ENCODE data around the gene PCDHGA4. TPM values are rescaled to one million over a fixed set of nuclear protein-coding genes. Genes with fewer than 3 reads are reported as not detected.
"Not testable (repeated sequence)": the region's sequence is repeated elsewhere in the genome, so short reads cannot be mapped to it uniquely, and the experiment has no call there.

PCDHGA4 gene
- total RNA-seq, 1 experiment from 2014 or later: 0.07 TPM

GRCh38 chr5:141388661-141389060 is 33.8 kb downstream of the PCDHGA4 start:
- CTCF ChIA-PET: no interaction called here
- no TSS peak for BruUV-seq (replicated peaks)
- Mint-ChIP-seq H3K27ac (ENCODE audit: unreplicated experiment) (no peak overlapping the region), H3K4me1 (ENCODE audit: low read depth, unreplicated experiment) (no peaks in the 10 kb centered on the region), H3K27me3 (ENCODE audit: unreplicated experiment) (no peaks in the 10 kb centered on the region), H3K9me3 (ENCODE audit: low read depth, unreplicated experiment) (peaks cover 13% of the 10 kb centered on the region), H3K4me3 (ENCODE audit: low read depth, unreplicated experiment) (no peak overlapping the region), H3K36me3 (ENCODE audit: insufficient read depth, unreplicated experiment) (peaks cover 9% of the 10 kb centered on the region)
- intact Hi-C loops (cut with micrococcal nuclease; ENCODE audit: unreplicated experiment): no loop called here
- no peak for TF ChIP-seq CTCF (IDR thresholded peaks at IDR 0.05; ENCODE audit: unreplicated experiment)
- DNase-seq: no peak

- no peak overlapping the region for H3K4me3 Mint-ChIP-seq (ENCODE audit: low read depth, unreplicated experiment)
- intact Hi-C loops (cut with micrococcal nuclease; ENCODE audit: unreplicated experiment): no loop called here
- peaks cover 9% of the 10 kb centered on the region for H3K36me3 Mint-ChIP-seq (ENCODE audit: insufficient read depth, unreplicated experiment)
- no peak for DNase-seq
- no peaks in the 10 kb centered on the region for H3K27me3 Mint-ChIP-seq (ENCODE audit: unreplicated experiment)
- no peak for TF ChIP-seq CTCF (IDR thresholded peaks at IDR 0.05; ENCODE audit: unreplicated experiment)
- H3K9me3 Mint-ChIP-seq (ENCODE audit: low read depth, unreplicated experiment): peaks cover 17% of the 10 kb centered on the region
- no peak overlapping the region for H3K27ac Mint-ChIP-seq (ENCODE audit: unreplicated experiment)
- BruUV-seq (replicated peaks): no TSS peak
- no peaks in the 10 kb centered on the region for H3K4me1 Mint-ChIP-seq (ENCODE audit: low read depth, unreplicated experiment)
- CTCF ChIA-PET: no interaction called here
These were observed 34.6 kb downstream of the PCDHGA4 start for GRCh38 chr5:141389153-141390042.

GRCh38 chr5:141392429-141393198 is 37.8 kb downstream of the PCDHGA4 start, which contains the start of gene PCDHGA8:
Gene PCDHGA8 (plus strand): TSS chr5:141392633. CDS start chr5:141392814, 181 bp downstream.
- no peak within 1 kb of the TSS for H3K4me3 Mint-ChIP-seq (ENCODE audit: low read depth, unreplicated experiment)
- H3K4me1 Mint-ChIP-seq (ENCODE audit: low read depth, unreplicated experiment): no peaks in the 10 kb centered on the region
- CTCF ChIA-PET: no interaction called here
- TF ChIP-seq CTCF (IDR thresholded peaks at IDR 0.05; ENCODE audit: unreplicated experiment): no peak
- no TSS peak for BruUV-seq (replicated peaks)
- H3K27me3 Mint-ChIP-seq (ENCODE audit: unreplicated experiment): no peaks in the 10 kb centered on the region
- DNase-seq: no peak
- H3K9me3 Mint-ChIP-seq (ENCODE audit: low read depth, unreplicated experiment): peaks cover 20% of the 10 kb centered on the region
- intact Hi-C loops (cut with micrococcal nuclease; ENCODE audit: unreplicated experiment): no loop called here
- H3K27ac Mint-ChIP-seq (ENCODE audit: unreplicated experiment): no peak within 1 kb of the TSS
- H3K36me3 Mint-ChIP-seq (ENCODE audit: insufficient read depth, unreplicated experiment): peaks cover 9% of the 10 kb centered on the region

GRCh38 chr5:141393267-141393666 is 38.4 kb downstream of the PCDHGA4 start:
- CTCF ChIA-PET: no interaction called here
- H3K4me3 Mint-ChIP-seq (ENCODE audit: low read depth, unreplicated experiment): no peak overlapping the region
- BruUV-seq (replicated peaks): no TSS peak
- no peaks in the 10 kb centered on the region for H3K4me1 Mint-ChIP-seq (ENCODE audit: low read depth, unreplicated experiment)
- no peak for DNase-seq
- no peak overlapping the region for H3K27ac Mint-ChIP-seq (ENCODE audit: unreplicated experiment)
- intact Hi-C loops (cut with micrococcal nuclease; ENCODE audit: unreplicated experiment): no loop called here
- H3K9me3 Mint-ChIP-seq (ENCODE audit: low read depth, unreplicated experiment): peaks cover 20% of the 10 kb centered on the region
- no peak for TF ChIP-seq CTCF (IDR thresholded peaks at IDR 0.05; ENCODE audit: unreplicated experiment)
- H3K36me3 Mint-ChIP-seq (ENCODE audit: insufficient read depth, unreplicated experiment): peaks cover 9% of the 10 kb centered on the region
- H3K27me3 Mint-ChIP-seq (ENCODE audit: unreplicated experiment): no peaks in the 10 kb centered on the region

- CTCF ChIA-PET; H3K27me3 Mint-ChIP-seq (ENCODE audit: unreplicated experiment); H3K27ac Mint-ChIP-seq (ENCODE audit: unreplicated experiment); DNase-seq; intact Hi-C loops (cut with micrococcal nuclease; ENCODE audit: unreplicated experiment); BruUV-seq (replicated peaks); H3K4me3 Mint-ChIP-seq (ENCODE audit: low read depth, unreplicated experiment); H3K4me1 Mint-ChIP-seq (ENCODE audit: low read depth, unreplicated experiment): not testable (repeated sequence)
- Mint-ChIP-seq H3K9me3 (ENCODE audit: low read depth, unreplicated experiment) (peaks cover 13% of the 10 kb centered on the region), H3K36me3 (ENCODE audit: insufficient read depth, unreplicated experiment) (peaks cover 13% of the 10 kb centered on the region)
These were observed 39.8 kb downstream of the PCDHGA4 start for GRCh38 chr5:141394401-141395187.
